Measurements from ENCODE around the gene LRCH4.
"Not testable (repeated sequence)": the region's sequence is repeated elsewhere in the genome, so short reads cannot be mapped to it uniquely, and the experiment has no call there.

Gene LRCH4

GRCh38 chr7:100567031-100567730 is 18.7 kb downstream of the LRCH4 start:
- DNase-seq: no peak

- DNase-seq: no peak
Measured at GRCh38 chr7:100566018-100566531, 19.9 kb downstream of the LRCH4 start.

GRCh38 chr7:100565133-100565571 is 20.8 kb downstream of the LRCH4 start:
- no peak for DNase-seq

- not testable (repeated sequence) for DNase-seq
Measured at GRCh38 chr7:100564405-100564804, 21.5 kb downstream of the LRCH4 start.

GRCh38 chr7:100563809-100564400 is 22.0 kb downstream of the LRCH4 start:
- DNase-seq: peak; percentile 41

GRCh38 chr7:100563100-100563564 is 22.8 kb downstream of the LRCH4 start:
- DNase-seq: no peak

- DNase-seq: no peak
Measured at GRCh38 chr7:100562195-100563099, 23.5 kb downstream of the LRCH4 start.

- no peak for DNase-seq
Measured at GRCh38 chr7:100561491-100562194, 24.3 kb downstream of the LRCH4 start.

- no peak for DNase-seq
Measured at GRCh38 chr7:100559127-100559526, 26.8 kb downstream of the LRCH4 start.

- no peak for DNase-seq
Measured at GRCh38 chr7:100556541-100556940, 29.4 kb downstream of the LRCH4 start.

- DNase-seq: no peak
Measured at GRCh38 chr7:100555701-100556100, 30.2 kb downstream of the LRCH4 start.

- no peak for DNase-seq
Measured at GRCh38 chr7:100553032-100553431, 32.9 kb downstream of the LRCH4 start.

GRCh38 chr7:100552532-100552931 is 33.4 kb downstream of the LRCH4 start:
- DNase-seq: no peak

GRCh38 chr7:100548446-100548845 is 37.5 kb downstream of the LRCH4 start:
- not testable (repeated sequence) for DNase-seq

GRCh38 chr7:100547872-100548271 is 38.1 kb downstream of the LRCH4 start:
- DNase-seq: peak; percentile 60

GRCh38 chr7:100546926-100547800 is 38.8 kb downstream of the LRCH4 start:
- peak; percentile 82 for DNase-seq

- DNase-seq: peak; percentile 44
Measured at GRCh38 chr7:100546129-100546925, 39.6 kb downstream of the LRCH4 start.

- DNase-seq: peak; percentile 25
Measured at GRCh38 chr7:100545360-100546128, 40.4 kb downstream of the LRCH4 start.

- DNase-seq: no peak
Measured at GRCh38 chr7:100544967-100545359, 41.0 kb downstream of the LRCH4 start.

GRCh38 chr7:100544386-100544785 is 41.5 kb downstream of the LRCH4 start:
- no peak for DNase-seq

Data from COR-L47 (cell line).